ENCODE data around the gene EVL. TPM values are rescaled to one million over a fixed set of nuclear protein-coding genes. Genes with fewer than 3 reads are reported as not detected.

EVL gene
- total RNA-seq, 1 donor from 2014 or later, result 98.9 TPM

DNA sequence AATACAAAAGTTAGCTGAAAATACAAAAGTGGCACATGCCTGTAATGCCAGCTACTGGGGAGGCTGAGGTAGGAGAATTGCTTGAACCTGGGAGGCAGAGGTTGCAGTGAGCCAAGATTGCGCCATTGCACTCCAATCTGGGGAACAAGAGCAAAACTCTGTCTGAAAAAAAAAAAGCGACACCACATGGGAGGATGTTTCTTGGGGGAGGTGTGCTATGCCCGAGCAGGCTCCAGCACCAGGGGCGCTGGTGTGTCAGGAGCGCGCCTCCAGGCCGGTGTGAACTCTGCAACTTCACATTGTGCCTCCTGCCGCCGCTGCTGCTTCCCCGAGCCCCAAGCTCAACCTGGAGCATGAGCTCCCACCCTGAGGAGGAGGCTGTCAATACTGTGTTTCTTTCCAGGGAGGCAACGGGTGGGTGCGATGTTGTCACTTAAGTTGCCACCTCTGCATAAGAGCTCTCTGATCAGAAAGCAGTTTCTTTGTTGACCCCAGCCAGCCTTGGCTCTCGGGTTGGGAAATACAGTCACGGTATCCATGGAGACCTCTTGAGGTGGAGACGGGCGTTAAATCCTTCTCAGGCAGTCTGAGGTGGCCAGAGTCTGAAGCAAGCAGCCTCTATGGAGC lies 75.3 kb downstream of the EVL start:
- Mint-ChIP-seq H3K27me3 (ENCODE audit: low read depth) (no peaks in the 10 kb centered on the region), H3K4me1 (ENCODE audit: low read depth) (no peaks in the 10 kb centered on the region), H3K4me3 (ENCODE audit: unreplicated experiment) (no peak overlapping the region), H3K27ac (ENCODE audit: unreplicated experiment) (no peak overlapping the region), H3K36me3 (ENCODE audit: low read depth) (peaks cover 12% of the 10 kb centered on the region), H3K9me3 (ENCODE audit: low read depth) (no peaks in the 10 kb centered on the region)
- TF ChIP-seq, protein P1, sequence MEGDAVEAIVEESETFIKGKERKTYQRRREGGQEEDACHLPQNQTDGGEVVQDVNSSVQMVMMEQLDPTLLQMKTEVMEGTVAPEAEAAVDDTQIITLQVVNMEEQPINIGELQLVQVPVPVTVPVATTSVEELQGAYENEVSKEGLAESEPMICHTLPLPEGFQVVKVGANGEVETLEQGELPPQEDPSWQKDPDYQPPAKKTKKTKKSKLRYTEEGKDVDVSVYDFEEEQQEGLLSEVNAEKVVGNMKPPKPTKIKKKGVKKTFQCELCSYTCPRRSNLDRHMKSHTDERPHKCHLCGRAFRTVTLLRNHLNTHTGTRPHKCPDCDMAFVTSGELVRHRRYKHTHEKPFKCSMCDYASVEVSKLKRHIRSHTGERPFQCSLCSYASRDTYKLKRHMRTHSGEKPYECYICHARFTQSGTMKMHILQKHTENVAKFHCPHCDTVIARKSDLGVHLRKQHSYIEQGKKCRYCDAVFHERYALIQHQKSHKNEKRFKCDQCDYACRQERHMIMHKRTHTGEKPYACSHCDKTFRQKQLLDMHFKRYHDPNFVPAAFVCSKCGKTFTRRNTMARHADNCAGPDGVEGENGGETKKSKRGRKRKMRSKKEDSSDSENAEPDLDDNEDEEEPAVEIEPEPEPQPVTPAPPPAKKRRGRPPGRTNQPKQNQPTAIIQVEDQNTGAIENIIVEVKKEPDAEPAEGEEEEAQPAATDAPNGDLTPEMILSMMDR (IDR thresholded peaks at IDR 0.05), result peak; percentile 12
- no peak for DNase-seq (ENCODE audit: low spot score)

DNA sequence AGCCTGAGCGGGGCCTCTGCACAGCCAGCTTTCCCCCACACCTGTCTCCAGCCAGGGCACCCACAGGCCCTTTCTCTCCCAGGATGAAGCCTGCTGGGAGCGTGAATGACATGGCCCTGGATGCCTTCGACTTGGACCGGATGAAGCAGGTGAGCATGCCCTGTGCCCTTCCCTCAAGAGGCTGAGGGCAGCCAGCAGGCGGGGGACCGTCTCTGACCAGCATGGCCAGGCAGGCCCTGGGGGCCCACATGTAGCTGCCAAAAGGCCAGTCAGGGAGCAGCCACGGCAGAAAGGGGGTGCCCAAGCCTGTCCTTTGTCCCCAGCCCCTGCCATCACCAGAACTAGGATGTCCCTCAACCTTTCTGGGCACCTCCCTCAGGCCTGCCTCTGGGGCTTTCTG lies 75.9 kb downstream of the EVL start:
- H3K27ac Mint-ChIP-seq (ENCODE audit: unreplicated experiment), result no peak overlapping the region
- no peak for DNase-seq (ENCODE audit: low spot score)
- H3K27me3 Mint-ChIP-seq (ENCODE audit: low read depth), result no peaks in the 10 kb centered on the region
- TF ChIP-seq, protein P1 (IDR thresholded peaks at IDR 0.05), result no peak
- no peaks in the 10 kb centered on the region for H3K9me3 Mint-ChIP-seq (ENCODE audit: low read depth)
- H3K4me3 Mint-ChIP-seq (ENCODE audit: unreplicated experiment), result no peak overlapping the region
- peaks cover 12% of the 10 kb centered on the region for H3K36me3 Mint-ChIP-seq (ENCODE audit: low read depth)
- H3K4me1 Mint-ChIP-seq (ENCODE audit: low read depth), result no peaks in the 10 kb centered on the region

DNA sequence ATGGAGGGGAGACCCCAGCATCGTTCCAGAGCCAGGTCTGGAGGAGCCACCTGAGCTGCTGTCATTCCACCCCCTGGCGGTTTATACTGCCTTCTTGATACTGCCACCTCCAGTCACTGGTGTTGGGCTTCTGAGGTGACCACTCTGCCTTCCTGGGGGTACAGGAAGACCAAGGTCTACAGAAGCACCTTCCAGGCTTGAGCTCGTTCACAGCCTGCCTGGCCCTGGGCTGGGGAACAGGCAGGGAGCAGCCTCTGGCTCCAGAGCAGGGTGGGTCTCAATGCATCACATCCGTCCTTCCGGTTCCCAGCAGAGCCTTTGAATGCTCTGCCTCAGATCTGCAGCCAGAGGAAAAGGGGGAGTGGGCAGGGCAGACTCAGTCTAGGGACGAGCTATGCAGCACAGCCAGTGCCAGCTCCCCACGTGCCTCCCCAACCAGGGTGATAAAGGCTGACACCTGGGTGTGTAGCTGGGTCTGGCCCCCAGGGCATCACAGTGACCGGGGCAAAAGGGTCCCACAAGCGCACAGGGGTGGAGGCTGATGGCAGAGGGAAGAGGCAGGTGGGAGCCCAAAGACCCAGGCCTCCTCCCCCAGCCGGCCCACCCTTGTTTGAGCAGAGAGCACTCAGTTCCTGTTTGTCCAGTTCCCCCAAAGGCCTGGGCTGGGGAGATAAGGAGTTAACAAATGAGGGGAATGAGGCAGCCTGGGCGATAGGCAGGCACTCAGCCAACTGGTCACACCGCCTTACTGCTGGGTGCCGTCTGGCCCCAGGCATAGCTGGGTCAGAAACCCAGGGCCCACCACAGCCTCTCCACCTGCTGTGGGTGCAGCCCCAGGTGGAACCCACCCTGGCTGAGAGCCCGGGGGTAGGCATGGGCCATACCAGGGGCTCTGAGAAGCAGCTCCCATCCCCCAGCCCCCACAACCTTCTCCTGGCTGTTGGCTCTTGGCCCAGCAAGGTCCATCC lies 77.1 kb downstream of the EVL start:
- Mint-ChIP-seq H3K27me3 (ENCODE audit: low read depth) (no peaks in the 10 kb centered on the region), H3K27ac (ENCODE audit: unreplicated experiment) (no peak overlapping the region), H3K36me3 (ENCODE audit: low read depth) (peaks cover 7% of the 10 kb centered on the region), H3K4me3 (ENCODE audit: unreplicated experiment) (no peak overlapping the region), H3K9me3 (ENCODE audit: low read depth) (no peaks in the 10 kb centered on the region), H3K4me1 (ENCODE audit: low read depth) (no peaks in the 10 kb centered on the region)
- no peak for DNase-seq (ENCODE audit: low spot score)
- TF ChIP-seq, protein P1 (IDR thresholded peaks at IDR 0.05), result no peak

DNA sequence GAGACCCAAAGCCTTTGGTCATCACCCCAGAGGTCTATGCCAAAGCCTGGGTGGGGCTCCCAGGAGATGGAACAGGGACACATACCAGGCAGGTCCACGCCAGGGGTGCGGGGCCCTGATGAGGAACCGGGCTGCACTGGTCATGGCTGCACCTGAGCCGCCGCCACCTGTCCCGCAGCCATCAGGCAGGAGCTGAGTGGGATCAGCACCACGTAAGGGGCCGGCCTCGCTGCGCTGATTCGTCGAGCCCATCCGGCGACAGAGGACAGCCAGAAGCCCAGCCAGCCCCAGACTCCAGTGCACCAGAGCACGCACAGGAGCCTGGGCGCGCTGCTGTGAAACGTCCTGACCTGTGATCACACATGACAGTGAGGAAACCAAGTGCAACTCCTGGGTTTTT lies 78.3 kb downstream of the EVL start:
- H3K27me3 Mint-ChIP-seq (ENCODE audit: low read depth), result no peaks in the 10 kb centered on the region
- peaks cover 2% of the 10 kb centered on the region for H3K36me3 Mint-ChIP-seq (ENCODE audit: low read depth)
- no peaks in the 10 kb centered on the region for H3K4me1 Mint-ChIP-seq (ENCODE audit: low read depth)
- no peaks in the 10 kb centered on the region for H3K9me3 Mint-ChIP-seq (ENCODE audit: low read depth)
- H3K27ac Mint-ChIP-seq (ENCODE audit: unreplicated experiment), result no peak overlapping the region
- TF ChIP-seq, protein P1 (IDR thresholded peaks at IDR 0.05), result no peak
- no peak for DNase-seq (ENCODE audit: low spot score)
- no peak overlapping the region for H3K4me3 Mint-ChIP-seq (ENCODE audit: unreplicated experiment)

DNA sequence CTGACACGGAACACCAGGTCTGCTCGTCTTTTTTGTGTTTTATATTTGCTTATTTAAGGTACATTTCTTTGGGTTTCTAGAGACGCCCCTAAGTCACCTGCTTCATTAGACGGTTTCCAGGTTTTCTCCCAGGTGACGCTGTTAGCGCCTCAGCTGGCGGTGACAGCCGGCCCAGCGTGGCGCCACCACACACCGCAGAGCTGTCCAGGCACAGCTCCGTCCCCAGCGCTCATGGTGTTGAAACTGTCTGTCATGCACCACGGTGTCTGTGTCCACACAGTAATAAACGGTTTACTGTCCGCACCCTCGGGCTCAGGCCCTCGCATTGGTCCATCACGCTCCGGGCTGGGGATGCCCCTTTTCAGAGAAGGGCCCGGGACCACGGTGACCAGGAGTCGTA lies 78.7 kb downstream of the EVL start:
- TF ChIP-seq, protein P1 (IDR thresholded peaks at IDR 0.05), result no peak
- peaks cover 2% of the 10 kb centered on the region for H3K36me3 Mint-ChIP-seq (ENCODE audit: low read depth)
- no peak overlapping the region for H3K4me3 Mint-ChIP-seq (ENCODE audit: unreplicated experiment)
- DNase-seq (ENCODE audit: low spot score), result no peak
- H3K27me3 Mint-ChIP-seq (ENCODE audit: low read depth), result no peaks in the 10 kb centered on the region
- H3K4me1 Mint-ChIP-seq (ENCODE audit: low read depth), result no peaks in the 10 kb centered on the region
- H3K9me3 Mint-ChIP-seq (ENCODE audit: low read depth), result no peaks in the 10 kb centered on the region
- H3K27ac Mint-ChIP-seq (ENCODE audit: unreplicated experiment), result no peak overlapping the region

Data from chondrocyte (in vitro differentiated cells).